ENCODE measurements around the gene SDHB.

The SDHB gene

DNA sequence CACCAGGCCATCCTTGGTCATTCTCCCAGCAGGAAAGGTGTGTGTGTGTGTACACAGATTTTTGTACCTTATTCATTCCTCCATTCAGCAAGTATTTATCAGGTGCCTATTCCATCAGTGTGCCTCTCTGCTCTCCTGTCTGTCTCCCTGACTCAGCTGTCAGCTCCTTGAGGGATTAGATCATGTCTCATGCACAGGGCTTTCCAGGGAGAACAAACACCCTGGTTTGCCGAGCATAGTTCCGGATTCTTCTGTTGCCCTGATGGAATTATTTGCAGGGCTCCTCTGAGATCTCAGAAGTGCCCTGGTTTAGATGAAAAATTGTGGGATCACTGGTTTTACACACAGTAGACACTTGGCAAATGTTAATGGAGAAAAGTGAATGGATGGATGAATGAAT is 8.1 kb upstream of the SDHB start:
- Histone ChIP-seq H3K9me2 (replicated peaks; ENCODE audit: insufficient read depth, low read length) (no peaks in the 10 kb centered on the region), H3K9ac (ENCODE audit: low read length) (no peak overlapping the region), H4K20me1 (ENCODE audit: low read depth, low read length) (no peaks in the 10 kb centered on the region), H3K79me2 (ENCODE audit: insufficient read depth, low read length) (no peaks in the 10 kb centered on the region), H3K27ac (ENCODE audit: low read depth, low read length) (no peak overlapping the region), H3F3A (ENCODE audit: insufficient read depth) (no peaks in the 10 kb centered on the region), H3K4me2 (ENCODE audit: low read depth, low read length, poor library complexity, severe bottlenecking) (no peak overlapping the region), H3K9me3 (ENCODE audit: insufficient read depth, low read length) (peaks cover 9% of the 10 kb centered on the region; the same call in 1 of the 2 replicates), H3K27me3 (ENCODE audit: low read length) (0 out of 2 replicates have a peak, but pooled peaks cover 3% of the 10 kb centered on the region), H3K4me3 (ENCODE audit: insufficient read depth, low read length, poor library complexity, severe bottlenecking) (no peak overlapping the region), H3K36me3 (ENCODE audit: low read length) (no peaks in the 10 kb centered on the region), H2AFZ (ENCODE audit: low read depth, low read length, severe bottlenecking) (no peak overlapping the region)
- no peak for TF ChIP-seq CTCF (IDR thresholded peaks at IDR 0.05; ENCODE audit: insufficient read depth, low read length, poor library complexity, severe bottlenecking)
- no peak for TF ChIP-seq EZH2phosphoT487 (conservative IDR thresholded peaks at IDR 0.05; ENCODE audit: low read length)

DNA sequence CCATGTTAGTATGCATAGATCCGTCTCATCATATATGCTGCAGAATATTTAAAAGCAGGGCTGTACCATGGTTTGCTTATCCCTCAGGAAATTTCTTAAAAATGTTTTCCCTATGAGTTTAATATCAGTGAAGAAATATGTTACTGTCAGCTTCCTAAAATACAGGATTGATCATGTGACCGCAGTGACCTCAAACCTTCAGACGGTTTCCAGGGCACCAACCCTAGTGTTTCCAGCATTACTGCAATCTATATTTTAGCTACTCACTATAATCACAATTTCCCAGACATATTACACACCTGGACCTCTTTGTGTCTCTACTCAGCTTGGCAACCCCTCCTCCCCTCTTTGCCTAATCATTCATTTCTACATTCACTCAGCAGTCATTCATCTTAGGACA is 7.7 kb upstream of the SDHB start:
- Histone ChIP-seq H3K9me2 (replicated peaks; ENCODE audit: insufficient read depth, low read length) (no peaks in the 10 kb centered on the region), H3K9ac (ENCODE audit: low read length) (no peak overlapping the region), H3K9me3 (ENCODE audit: insufficient read depth, low read length) (peaks cover 9% of the 10 kb centered on the region; the same call in 1 of the 2 replicates), H3K36me3 (ENCODE audit: low read length) (no peaks in the 10 kb centered on the region), H4K20me1 (ENCODE audit: low read depth, low read length) (no peaks in the 10 kb centered on the region), H3K4me3 (ENCODE audit: insufficient read depth, low read length, poor library complexity, severe bottlenecking) (no peak overlapping the region), H3K79me2 (ENCODE audit: insufficient read depth, low read length) (no peaks in the 10 kb centered on the region), H3F3A (ENCODE audit: insufficient read depth) (no peaks in the 10 kb centered on the region), H3K27ac (ENCODE audit: low read depth, low read length) (no peak overlapping the region), H3K4me2 (ENCODE audit: low read depth, low read length, poor library complexity, severe bottlenecking) (no peak overlapping the region), H3K27me3 (ENCODE audit: low read length) (0 out of 2 replicates have a peak, but pooled peaks cover 3% of the 10 kb centered on the region), H2AFZ (ENCODE audit: low read depth, low read length, severe bottlenecking) (no peak overlapping the region)
- TF ChIP-seq EZH2phosphoT487 (conservative IDR thresholded peaks at IDR 0.05; ENCODE audit: low read length) = no peak
- no peak for TF ChIP-seq CTCF (IDR thresholded peaks at IDR 0.05; ENCODE audit: insufficient read depth, low read length, poor library complexity, severe bottlenecking)

GRCh38 chr1:17060306-17060749 is 6.5 kb upstream of the SDHB start:
- Histone ChIP-seq H3K27me3 (ENCODE audit: low read length) (0 out of 2 replicates have a peak, but pooled peaks cover 3% of the 10 kb centered on the region), H3K4me2 (ENCODE audit: low read depth, low read length, poor library complexity, severe bottlenecking) (no peak overlapping the region)

More at GRCh38 chr1:17060306-17060749, 6.5 kb upstream of the SDHB start:
- Histone ChIP-seq H3F3A (ENCODE audit: insufficient read depth) (no peaks in the 10 kb centered on the region), H3K9ac (ENCODE audit: low read length) (0 out of 2 replicates have a peak overlapping the region, but pooled peaks have one; percentile 13), H3K4me3 (ENCODE audit: insufficient read depth, low read length, poor library complexity, severe bottlenecking) (no peak overlapping the region), H3K79me2 (ENCODE audit: insufficient read depth, low read length) (no peaks in the 10 kb centered on the region), H2AFZ (ENCODE audit: low read depth, low read length, severe bottlenecking) (peak overlapping the region; percentile 82), H3K9me3 (ENCODE audit: insufficient read depth, low read length) (peaks cover 6% of the 10 kb centered on the region; the same call in 1 of the 2 replicates), H3K36me3 (ENCODE audit: low read length) (no peaks in the 10 kb centered on the region), H3K9me2 (replicated peaks; ENCODE audit: insufficient read depth, low read length) (no peaks in the 10 kb centered on the region), H3K27ac (ENCODE audit: low read depth, low read length) (no peak overlapping the region), H4K20me1 (ENCODE audit: low read depth, low read length) (no peaks in the 10 kb centered on the region)
- TF ChIP-seq EZH2phosphoT487 (conservative IDR thresholded peaks at IDR 0.05; ENCODE audit: low read length) (no peak), CTCF (IDR thresholded peaks at IDR 0.05; ENCODE audit: insufficient read depth, low read length, poor library complexity, severe bottlenecking) (no peak)
